ENCODE data around the gene TMEM132D.

GRCh38 chr12:129200576-129200975, 703.2 kb downstream of the TMEM132D start:
- TF ChIP-seq GATA1 (IDR thresholded peaks at IDR 0.05; ENCODE audit: low read depth, low read length) (no peak), POLR2A (IDR thresholded peaks at IDR 0.05; ENCODE audit: low read length) (no peak)

Data from erythroblast (primary cell).